Ishikawa (cell line): Measurements from ENCODE around the gene TPO.

Experiments
- CEBPB ChIP-seq: IDR thresholded peaks from 2 replicates; pipeline ENCODE4 v1.6.1; 2012
- CREB1 ChIP-seq: IDR thresholded peaks from 2 replicates; pipeline ENCODE4 v1.6.1; 2012; ENCODE audit warnings: low read depth
- EGR1 ChIP-seq: IDR thresholded peaks from 2 replicates; pipeline ENCODE4 v1.6.1; 2012
- EP300 ChIP-seq: IDR thresholded peaks from 2 replicates; pipeline ENCODE4 v1.6.1; 2012; ENCODE audit warnings: borderline replicate concordance
- FOXM1 ChIP-seq: IDR thresholded peaks from 2 replicates; pipeline ENCODE4 v1.6.1; 2012; ENCODE audit warnings: low read depth, borderline replicate concordance
- MAX ChIP-seq: IDR thresholded peaks from 2 replicates; pipeline ENCODE4 v1.6.1; 2012
- NFIC ChIP-seq: IDR thresholded peaks from 2 replicates; pipeline ENCODE4 v1.6.1; 2012
- RAD21 ChIP-seq: IDR thresholded peaks from 2 replicates; pipeline ENCODE4 v1.6.1; 2012; ENCODE audit warnings: low read depth
- REST ChIP-seq: IDR thresholded peaks from 2 replicates; pipeline ENCODE4 v1.6.1; 2012; ENCODE audit warnings: low read depth, mild to moderate bottlenecking
- TAF1 ChIP-seq: IDR thresholded peaks from 2 replicates; pipeline ENCODE4 v1.6.1; 2012; ENCODE audit warnings: low read depth, mild to moderate bottlenecking
- TCF12 ChIP-seq: IDR thresholded peaks from 2 replicates; pipeline ENCODE4 v1.6.1; 2012; ENCODE audit warnings: low read depth
- YY1 ChIP-seq: IDR thresholded peaks from 2 replicates; pipeline ENCODE4 v1.6.1; 2012; ENCODE audit warnings: low read depth

- no peak for TF ChIP-seq CEBPB
- no peak for TF ChIP-seq EP300
- no peak for TF ChIP-seq TCF12
- no peak for TF ChIP-seq FOXM1
- TF ChIP-seq TAF1 = no peak
- TF ChIP-seq REST = no peak
- TF ChIP-seq NFIC = no peak
- TF ChIP-seq EGR1 = no peak
- no peak for TF ChIP-seq CREB1
- no peak for TF ChIP-seq MAX
- no peak for TF ChIP-seq YY1
- peak; percentile 31 for TF ChIP-seq RAD21
Measured at GRCh38 chr2:1538663-1539062, 125.4 kb downstream of the TPO start.
